HEK293 (cell line): ENCODE measurements around the gene DUSP3.

ENCODE experiments used
- CTCF ChIA-PET: fragments of 350-600 bp; formaldehyde crosslinking; extraction: SDS; loops from one replicate; lab custom pipeline; 2021; ENCODE audit warnings: antibody characterized with exemption; lab: Yijun Ruan, JAX
- POLR2A ChIA-PET: fragments of 300-600 bp; formaldehyde crosslinking; extraction: SDS; loops from one replicate; lab custom pipeline; 2020; ENCODE audit warnings: antibody characterized with exemption, inconsistent platforms; lab: Yijun Ruan, JAX
- H3K27ac ChIP-seq: fragments of 200-500 bp; sonication (Bioruptor generic); 2 replicates; pipeline ENCODE4 v1.5.1; 2014; ENCODE audit warnings: low read depth, low read length, control low read depth, inconsistent platforms; ENCODE audit errors: extremely low read depth
- H3K36me3 ChIP-seq, 2 experiments: fragments of 200-500 bp in 1 of 2; sonication (Bioruptor generic) in 1 of 2; 1 replicate in 1 of 2; 2 replicates in 1 of 2; pipeline ENCODE4 v1.5.1; 2014 to 2017; ENCODE audit warnings: inconsistent platforms in 2 of 2, low read length in 2 of 2; ENCODE audit not compliant: control insufficient read depth in 2 of 2, insufficient read depth in 1 of 2
- H3K4me1 ChIP-seq: fragments of 200-500 bp; sonication (Bioruptor generic); 2 replicates; pipeline ENCODE4 v1.5.1; 2014; ENCODE audit warnings: mild to moderate bottlenecking, low read length, inconsistent platforms; ENCODE audit not compliant: control insufficient read depth, insufficient read depth
- H3K4me3 ChIP-seq: 2 replicates; pipeline ENCODE4 v1.5.1; 2011; ENCODE audit warnings: low read depth, mild to moderate bottlenecking, control low read depth, low read length, moderate library complexity
- H3K9me3 ChIP-seq: fragments of 200-500 bp; sonication (Bioruptor generic); 2 replicates; pipeline ENCODE4 v1.5.1; 2014; ENCODE audit warnings: low read depth, low read length, inconsistent platforms; ENCODE audit not compliant: control insufficient read depth, insufficient read depth
- EGR2 ChIP-seq: fragments of 450-650 bp; formaldehyde crosslinking; IDR thresholded peaks from 2 replicates; pipeline ENCODE4 v1.5.1; 2016; ENCODE audit warnings: low read depth, missing biosample characterization, missing genetic modification characterization
- GFI1B ChIP-seq: fragments of 450-650 bp; formaldehyde crosslinking; IDR thresholded peaks from 2 replicates; pipeline ENCODE4 v1.5.1; 2016; ENCODE audit warnings: missing biosample characterization, missing genetic modification characterization
- HOXA7 ChIP-seq: sonication (generic); formaldehyde crosslinking; IDR thresholded peaks from 2 replicates; pipeline ENCODE4 v1.8.1; 2022; ENCODE audit warnings: missing genetic modification reagents, borderline replicate concordance
- KLF10 ChIP-seq: fragments of 450-650 bp; IDR thresholded peaks from 2 replicates; pipeline ENCODE4 v1.5.1; 2018; ENCODE audit warnings: missing biosample characterization, mild to moderate bottlenecking, missing genetic modification characterization
- ZBTB48 ChIP-seq: fragments of 450-650 bp; formaldehyde crosslinking; IDR thresholded peaks from 2 replicates; pipeline ENCODE4 v1.5.1; 2016; ENCODE audit warnings: missing biosample characterization, missing genetic modification characterization
- ZFHX2 ChIP-seq: fragments of 450-650 bp; formaldehyde crosslinking; conservative IDR thresholded peaks from 2 replicates; pipeline ENCODE4 v1.5.1; 2016; ENCODE audit warnings: missing biosample characterization, missing genetic modification characterization
- ZFP69B ChIP-seq: fragments of 450-650 bp; formaldehyde crosslinking; IDR thresholded peaks from 2 replicates; pipeline ENCODE4 v1.5.1; 2016; ENCODE audit warnings: missing biosample characterization, missing genetic modification characterization
- ZNF114 ChIP-seq: fragments of 450-650 bp; formaldehyde crosslinking; IDR thresholded peaks from 2 replicates; pipeline ENCODE4 v1.5.0; 2017; ENCODE audit warnings: missing biosample characterization, missing genetic modification characterization
- ZNF155 ChIP-seq: fragments of 450-650 bp; formaldehyde crosslinking; IDR thresholded peaks from 2 replicates; pipeline ENCODE4 v1.5.1; 2016; ENCODE audit warnings: missing biosample characterization, missing genetic modification characterization
- ZNF16 ChIP-seq: fragments of 450-650 bp; formaldehyde crosslinking; IDR thresholded peaks from 2 replicates; pipeline ENCODE4 v1.5.1; 2016; ENCODE audit warnings: low read depth, missing biosample characterization, missing genetic modification characterization
- ZNF175 ChIP-seq: fragments of 450-650 bp; formaldehyde crosslinking; IDR thresholded peaks from 2 replicates; pipeline ENCODE4 v1.5.1; 2016; ENCODE audit warnings: missing biosample characterization, missing genetic modification characterization
- ZNF335 ChIP-seq: fragments of 450-650 bp; formaldehyde crosslinking; conservative IDR thresholded peaks from 2 replicates; pipeline ENCODE4 v1.5.1; 2016; ENCODE audit warnings: missing biosample characterization, missing genetic modification characterization
- ZNF610 ChIP-seq: fragments of 450-650 bp; formaldehyde crosslinking; IDR thresholded peaks from 2 replicates; pipeline ENCODE4 v1.5.1; 2016; ENCODE audit warnings: missing biosample characterization, missing genetic modification characterization, borderline replicate concordance
- ZNF621 ChIP-seq: fragments of 450-650 bp; formaldehyde crosslinking; IDR thresholded peaks from 2 replicates; pipeline ENCODE4 v1.5.1; 2017; ENCODE audit warnings: missing biosample characterization, missing genetic modification characterization
- TF ChIP-seq, protein P1 (sequence below): fragments of 450-650 bp; formaldehyde crosslinking; IDR thresholded peaks from 2 replicates; pipeline ENCODE4 v1.5.1; 2017; ENCODE audit warnings: missing biosample characterization, missing genetic modification characterization
- TF ChIP-seq, protein P2 (sequence below): fragments of 450-650 bp; IDR thresholded peaks from 2 replicates; pipeline ENCODE4 v1.5.1; 2018; ENCODE audit warnings: missing biosample characterization, mild to moderate bottlenecking, missing genetic modification characterization
- TF ChIP-seq, protein P3 (sequence below): fragments of 450-650 bp; formaldehyde crosslinking; optimal IDR thresholded peaks from 2 replicates; pipeline ENCODE3; 2016; ENCODE audit warnings: missing biosample characterization, mild to moderate bottlenecking, missing genetic modification characterization
- TF ChIP-seq, protein P4 (sequence below): fragments of 450-650 bp; formaldehyde crosslinking; IDR thresholded peaks from 2 replicates; pipeline ENCODE4 v1.5.1; 2016; ENCODE audit warnings: missing biosample characterization, missing genetic modification characterization
- TF ChIP-seq, protein P5 (sequence below): fragments of 450-650 bp; formaldehyde crosslinking; IDR thresholded peaks from 2 replicates; pipeline ENCODE4; 2016; ENCODE audit warnings: missing biosample characterization, missing genetic modification characterization

The DUSP3 gene

DNA sequence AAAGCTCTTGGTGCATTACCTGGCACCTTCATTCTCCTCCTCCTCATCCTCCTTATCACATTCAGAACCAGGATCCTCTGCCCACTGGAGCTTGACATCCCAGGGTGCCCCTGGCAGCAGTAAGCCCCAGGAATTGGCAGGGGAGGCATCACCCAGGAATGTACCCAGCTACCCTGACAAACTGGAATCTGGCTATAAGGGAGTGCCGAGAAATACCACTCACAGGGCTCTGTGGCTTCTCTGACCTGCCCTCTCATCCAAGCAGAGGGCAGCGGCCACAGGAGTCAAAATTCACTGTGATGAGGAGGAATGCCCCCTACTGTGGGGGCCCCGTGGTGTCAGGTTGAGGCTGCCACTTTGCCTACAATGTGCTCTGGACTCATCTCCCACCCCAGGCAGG is 34.6 kb upstream of the DUSP3 start:
- no peak for TF ChIP-seq HOXA7 (CRISPR knock-in tag)
- TF ChIP-seq, protein P1, sequence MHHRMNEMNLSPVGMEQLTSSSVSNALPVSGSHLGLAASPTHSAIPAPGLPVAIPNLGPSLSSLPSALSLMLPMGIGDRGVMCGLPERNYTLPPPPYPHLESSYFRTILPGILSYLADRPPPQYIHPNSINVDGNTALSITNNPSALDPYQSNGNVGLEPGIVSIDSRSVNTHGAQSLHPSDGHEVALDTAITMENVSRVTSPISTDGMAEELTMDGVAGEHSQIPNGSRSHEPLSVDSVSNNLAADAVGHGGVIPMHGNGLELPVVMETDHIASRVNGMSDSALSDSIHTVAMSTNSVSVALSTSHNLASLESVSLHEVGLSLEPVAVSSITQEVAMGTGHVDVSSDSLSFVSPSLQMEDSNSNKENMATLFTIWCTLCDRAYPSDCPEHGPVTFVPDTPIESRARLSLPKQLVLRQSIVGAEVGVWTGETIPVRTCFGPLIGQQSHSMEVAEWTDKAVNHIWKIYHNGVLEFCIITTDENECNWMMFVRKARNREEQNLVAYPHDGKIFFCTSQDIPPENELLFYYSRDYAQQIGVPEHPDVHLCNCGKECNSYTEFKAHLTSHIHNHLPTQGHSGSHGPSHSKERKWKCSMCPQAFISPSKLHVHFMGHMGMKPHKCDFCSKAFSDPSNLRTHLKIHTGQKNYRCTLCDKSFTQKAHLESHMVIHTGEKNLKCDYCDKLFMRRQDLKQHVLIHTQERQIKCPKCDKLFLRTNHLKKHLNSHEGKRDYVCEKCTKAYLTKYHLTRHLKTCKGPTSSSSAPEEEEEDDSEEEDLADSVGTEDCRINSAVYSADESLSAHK (tag by site-specific recombination) = no peak
- TF ChIP-seq ZNF114 (tag by site-specific recombination) = no peak
- TF ChIP-seq ZNF16 = no peak
- no peak for TF ChIP-seq ZNF610 (tag by site-specific recombination)
- TF ChIP-seq ZBTB48 (tag by site-specific recombination) = no peak
- no peak for TF ChIP-seq ZNF175 (tag by site-specific recombination)
- TF ChIP-seq, protein P2, sequence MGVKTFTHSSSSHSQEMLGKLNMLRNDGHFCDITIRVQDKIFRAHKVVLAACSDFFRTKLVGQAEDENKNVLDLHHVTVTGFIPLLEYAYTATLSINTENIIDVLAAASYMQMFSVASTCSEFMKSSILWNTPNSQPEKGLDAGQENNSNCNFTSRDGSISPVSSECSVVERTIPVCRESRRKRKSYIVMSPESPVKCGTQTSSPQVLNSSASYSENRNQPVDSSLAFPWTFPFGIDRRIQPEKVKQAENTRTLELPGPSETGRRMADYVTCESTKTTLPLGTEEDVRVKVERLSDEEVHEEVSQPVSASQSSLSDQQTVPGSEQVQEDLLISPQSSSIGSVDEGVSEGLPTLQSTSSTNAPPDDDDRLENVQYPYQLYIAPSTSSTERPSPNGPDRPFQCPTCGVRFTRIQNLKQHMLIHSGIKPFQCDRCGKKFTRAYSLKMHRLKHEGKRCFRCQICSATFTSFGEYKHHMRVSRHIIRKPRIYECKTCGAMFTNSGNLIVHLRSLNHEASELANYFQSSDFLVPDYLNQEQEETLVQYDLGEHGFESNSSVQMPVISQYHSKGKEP (tag by site-specific recombination) = no peak
- no peak for TF ChIP-seq ZNF335 (tag by site-specific recombination)
- TF ChIP-seq ZFP69B = no peak
- TF ChIP-seq, protein P3, sequence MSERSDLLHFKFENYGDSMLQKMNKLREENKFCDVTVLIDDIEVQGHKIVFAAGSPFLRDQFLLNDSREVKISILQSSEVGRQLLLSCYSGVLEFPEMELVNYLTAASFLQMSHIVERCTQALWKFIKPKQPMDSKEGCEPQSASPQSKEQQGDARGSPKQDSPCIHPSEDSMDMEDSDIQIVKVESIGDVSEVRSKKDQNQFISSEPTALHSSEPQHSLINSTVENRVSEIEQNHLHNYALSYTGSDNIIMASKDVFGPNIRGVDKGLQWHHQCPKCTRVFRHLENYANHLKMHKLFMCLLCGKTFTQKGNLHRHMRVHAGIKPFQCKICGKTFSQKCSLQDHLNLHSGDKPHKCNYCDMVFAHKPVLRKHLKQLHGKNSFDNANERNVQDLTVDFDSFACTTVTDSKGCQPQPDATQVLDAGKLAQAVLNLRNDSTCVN = no peak
- TF ChIP-seq GFI1B (tag by site-specific recombination) = no peak
- TF ChIP-seq EGR2 (tag by site-specific recombination) = no peak
- TF ChIP-seq, protein P4, sequence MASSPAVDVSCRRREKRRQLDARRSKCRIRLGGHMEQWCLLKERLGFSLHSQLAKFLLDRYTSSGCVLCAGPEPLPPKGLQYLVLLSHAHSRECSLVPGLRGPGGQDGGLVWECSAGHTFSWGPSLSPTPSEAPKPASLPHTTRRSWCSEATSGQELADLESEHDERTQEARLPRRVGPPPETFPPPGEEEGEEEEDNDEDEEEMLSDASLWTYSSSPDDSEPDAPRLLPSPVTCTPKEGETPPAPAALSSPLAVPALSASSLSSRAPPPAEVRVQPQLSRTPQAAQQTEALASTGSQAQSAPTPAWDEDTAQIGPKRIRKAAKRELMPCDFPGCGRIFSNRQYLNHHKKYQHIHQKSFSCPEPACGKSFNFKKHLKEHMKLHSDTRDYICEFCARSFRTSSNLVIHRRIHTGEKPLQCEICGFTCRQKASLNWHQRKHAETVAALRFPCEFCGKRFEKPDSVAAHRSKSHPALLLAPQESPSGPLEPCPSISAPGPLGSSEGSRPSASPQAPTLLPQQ (tag by site-specific recombination) = no peak
- TF ChIP-seq ZNF155 (tag by site-specific recombination) = no peak
- TF ChIP-seq ZNF621 (tag by site-specific recombination) = no peak
- no peak for TF ChIP-seq ZFHX2 (tag by site-specific recombination)
- TF ChIP-seq KLF10 (tag by site-specific recombination) = no peak
- TF ChIP-seq, protein P5, sequence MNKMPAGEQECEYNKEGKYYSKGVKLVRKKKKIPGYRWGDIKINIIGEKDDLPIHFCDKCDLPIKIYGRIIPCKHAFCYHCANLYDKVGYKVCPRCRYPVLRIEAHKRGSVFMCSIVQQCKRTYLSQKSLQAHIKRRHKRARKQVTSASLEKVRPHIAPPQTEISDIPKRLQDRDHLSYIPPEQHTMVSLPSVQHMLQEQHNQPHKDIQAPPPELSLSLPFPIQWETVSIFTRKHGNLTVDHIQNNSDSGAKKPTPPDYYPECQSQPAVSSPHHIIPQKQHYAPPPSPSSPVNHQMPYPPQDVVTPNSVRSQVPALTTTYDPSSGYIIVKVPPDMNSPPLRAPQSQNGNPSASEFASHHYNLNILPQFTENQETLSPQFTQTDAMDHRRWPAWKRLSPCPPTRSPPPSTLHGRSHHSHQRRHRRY (tag by site-specific recombination) = no peak
- Histone ChIP-seq H3K36me3 (peaks cover 8 to 76% of the 10 kb centered on the region in 2 experiments), H3K27ac (no peak overlapping the region), H3K9me3 (no peaks in the 10 kb centered on the region), H3K4me1 (no peaks in the 10 kb centered on the region), H3K4me3 (no peak overlapping the region)
- POLR2A ChIA-PET = no interaction called here
- CTCF ChIA-PET = interaction anchor here (0.6 to 1.1 kb wide), 4 partner anchors 9 to 407 kb away, joined by 3 to 4 read pairs (median 3); no protein-coding TSS in a partner anchor
